ELR (cell line): Measurements from ENCODE around the gene CBLB.
A peak's percentile ranks its signal among the peaks of the same experiment; 100 is the strongest.

ENCODE experiments used
- DNase-seq: peaks from one replicate; pipeline ENCODE4 v3.0.0-alpha.2; 2015; ENCODE audit warnings: low read depth

The CBLB gene

DNA sequence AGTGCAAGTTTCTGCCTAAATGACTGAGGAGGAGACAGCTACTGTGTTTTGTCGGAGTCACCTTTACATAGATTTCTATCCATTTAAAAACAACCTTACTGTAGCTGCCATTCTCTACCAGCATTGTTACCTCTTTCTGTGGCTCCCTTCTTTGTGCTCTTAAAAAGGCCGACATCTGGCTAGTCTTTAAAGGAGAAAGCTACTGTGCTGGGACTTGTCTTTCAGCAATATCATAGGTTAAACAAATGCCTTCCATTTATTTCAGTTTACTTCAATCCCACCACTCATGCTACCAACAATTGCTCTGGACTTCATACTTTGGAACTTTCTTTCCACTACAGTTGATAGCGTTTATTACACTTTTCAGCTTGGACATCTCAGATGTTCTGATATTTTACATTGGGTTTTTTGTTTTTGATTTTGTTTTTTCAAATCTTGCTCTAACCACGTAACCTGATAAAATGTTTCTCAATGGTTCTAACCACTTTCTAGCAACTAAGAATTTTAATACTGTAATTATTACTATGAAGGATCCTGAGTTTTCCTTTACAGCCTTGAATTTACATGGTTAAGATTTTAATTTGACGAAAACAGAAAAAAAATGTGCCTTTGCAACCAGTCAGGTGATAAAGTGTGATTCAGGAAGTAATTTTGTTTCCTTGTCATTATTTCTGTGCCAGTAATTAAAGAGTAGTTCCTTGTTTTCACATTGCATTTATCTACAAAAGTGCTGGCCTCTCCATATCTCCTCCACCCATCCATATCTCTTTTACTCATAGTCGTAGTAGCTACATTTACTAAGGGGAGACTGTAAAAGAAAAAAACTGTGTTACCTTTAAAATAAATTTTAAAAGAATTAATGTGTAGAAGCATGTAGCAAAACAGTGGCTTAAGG, 1.3 kb upstream of the CBLB start:
- DNase-seq = no peak

DNA sequence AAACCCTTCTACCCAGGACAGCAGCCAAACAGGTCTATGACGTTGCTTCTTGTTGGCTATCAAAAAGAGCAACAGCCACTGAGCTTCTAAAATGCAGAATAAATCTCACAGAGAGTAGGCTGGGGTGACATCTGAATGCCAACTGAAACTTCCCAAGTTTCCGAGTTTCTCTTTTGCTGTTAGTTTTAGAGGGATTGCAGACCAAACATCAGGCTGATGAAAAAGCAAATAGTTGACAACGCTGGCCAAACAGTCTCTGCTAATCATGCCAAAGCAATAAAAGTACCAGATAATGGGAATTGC, 670 bp upstream of the CBLB start:
- no peak for DNase-seq

DNA sequence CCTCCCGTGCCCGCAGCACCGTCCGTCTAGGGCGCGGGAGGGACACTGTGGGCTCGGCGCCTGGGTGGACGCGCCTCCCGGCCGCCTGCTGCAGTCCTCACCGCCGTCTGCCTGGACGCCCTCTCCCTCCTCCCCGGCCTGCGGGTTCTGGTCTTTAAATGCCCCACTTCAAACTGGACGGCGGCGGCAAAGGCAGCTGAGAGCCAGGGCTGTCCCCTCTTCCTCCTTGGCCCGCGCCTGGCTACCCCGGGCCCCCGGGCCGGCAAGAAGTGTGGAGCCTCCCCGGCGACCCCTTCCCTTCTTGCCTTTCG, 426 bp downstream of the CBLB start:
- peak; percentile 65 for DNase-seq

DNA sequence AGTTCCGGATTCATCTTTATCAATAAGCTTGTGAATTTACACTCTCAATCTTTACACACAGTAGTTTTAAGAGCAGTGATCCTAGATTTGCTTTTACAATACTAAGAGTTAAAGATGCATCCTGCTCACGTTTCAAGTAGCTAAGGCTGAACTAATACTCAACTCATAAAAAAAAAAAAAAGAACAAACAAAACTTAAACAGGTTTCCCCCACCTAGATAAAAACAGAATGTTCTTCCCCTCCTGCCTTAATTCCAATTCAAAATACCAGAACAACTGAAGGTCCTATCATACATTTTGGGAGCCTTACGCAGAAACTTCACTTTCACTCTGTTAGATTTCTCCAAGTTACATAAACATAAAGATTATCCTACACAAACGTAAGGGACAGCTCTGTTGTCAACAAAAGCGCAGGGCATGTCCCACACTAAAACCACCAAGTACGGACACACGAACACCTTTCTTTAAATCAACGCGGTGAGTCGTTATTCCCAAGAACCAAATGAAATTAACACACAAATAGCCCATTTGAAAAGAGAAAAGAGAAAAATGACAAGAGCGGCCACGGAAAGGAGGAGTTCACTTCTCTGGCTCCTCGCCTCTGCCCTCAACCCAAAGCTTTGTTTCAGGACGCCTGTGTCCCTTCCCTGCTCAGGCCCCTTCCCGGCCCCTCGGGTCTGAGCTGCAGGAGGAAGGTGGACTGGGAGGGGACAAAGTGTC, 941 bp downstream of the CBLB start:
- DNase-seq = peak; percentile 30

DNA sequence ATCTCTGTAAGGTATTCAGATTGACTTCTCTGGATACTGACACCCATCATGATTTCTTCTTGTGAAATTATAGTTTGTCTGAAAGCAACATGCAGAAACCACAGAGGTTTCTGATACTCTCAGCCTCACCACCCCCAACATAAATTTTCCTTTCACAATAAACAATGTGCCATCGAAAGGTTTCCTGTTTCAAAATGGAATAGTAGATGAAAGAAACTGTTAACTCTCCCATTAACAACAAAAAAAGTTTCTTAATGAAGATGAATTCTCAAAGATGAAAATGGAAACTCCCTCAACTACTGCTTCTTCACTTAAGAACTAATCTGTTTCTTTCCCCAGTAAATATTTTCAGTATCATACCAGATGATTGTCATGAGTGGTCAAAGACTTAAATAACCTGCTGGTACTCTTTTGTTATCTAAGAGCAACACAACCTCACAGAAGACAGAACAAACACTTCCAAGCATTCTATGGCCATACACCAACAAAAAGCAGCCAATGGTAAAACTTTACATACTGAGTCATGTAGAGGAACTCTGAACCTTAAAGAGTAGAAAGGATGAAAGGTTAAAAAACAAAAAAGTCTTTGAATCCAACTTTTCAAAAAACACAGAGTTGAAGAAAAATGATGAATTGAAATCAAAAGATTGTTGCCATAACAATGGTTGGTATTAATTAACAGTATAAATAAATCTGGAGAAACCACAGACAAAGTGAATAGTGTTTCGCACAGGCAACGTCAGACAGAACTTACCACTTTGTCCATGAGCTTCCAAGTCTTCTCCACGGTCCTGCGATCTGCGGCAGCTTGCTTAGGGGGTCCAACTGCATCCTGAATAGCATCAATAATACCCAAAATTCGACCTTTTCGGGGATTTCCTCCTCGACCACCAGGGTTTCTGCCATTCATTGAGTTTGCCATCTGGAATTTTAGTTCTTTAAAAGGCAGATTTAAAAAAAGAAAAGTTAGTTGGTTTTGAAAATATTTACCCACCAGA, 1.9 kb downstream of the CBLB start:
- peak; percentile 38 for DNase-seq

DNA sequence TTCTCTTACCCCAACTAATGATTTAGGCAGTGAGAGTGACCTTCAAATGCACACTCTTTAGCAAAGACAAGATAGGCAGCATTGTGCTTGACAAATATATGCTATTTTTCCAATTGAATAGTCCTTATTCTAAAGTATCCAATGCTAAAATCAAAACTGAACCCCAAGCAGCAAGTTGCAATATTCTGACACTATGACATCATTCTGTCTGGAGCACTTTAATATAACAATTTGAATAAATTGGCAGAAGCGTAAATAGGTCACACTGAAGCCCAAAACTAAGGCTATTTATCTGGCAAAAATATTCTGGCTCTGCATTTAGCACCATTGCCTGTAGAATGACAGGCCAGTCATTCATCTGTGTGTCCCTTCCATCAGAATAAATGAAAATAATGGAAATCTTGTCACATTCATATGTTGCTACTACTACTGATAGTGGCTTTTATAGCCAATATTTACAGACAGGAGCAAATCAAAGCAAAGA, 2.9 kb downstream of the CBLB start:
- no peak for DNase-seq

DNA sequence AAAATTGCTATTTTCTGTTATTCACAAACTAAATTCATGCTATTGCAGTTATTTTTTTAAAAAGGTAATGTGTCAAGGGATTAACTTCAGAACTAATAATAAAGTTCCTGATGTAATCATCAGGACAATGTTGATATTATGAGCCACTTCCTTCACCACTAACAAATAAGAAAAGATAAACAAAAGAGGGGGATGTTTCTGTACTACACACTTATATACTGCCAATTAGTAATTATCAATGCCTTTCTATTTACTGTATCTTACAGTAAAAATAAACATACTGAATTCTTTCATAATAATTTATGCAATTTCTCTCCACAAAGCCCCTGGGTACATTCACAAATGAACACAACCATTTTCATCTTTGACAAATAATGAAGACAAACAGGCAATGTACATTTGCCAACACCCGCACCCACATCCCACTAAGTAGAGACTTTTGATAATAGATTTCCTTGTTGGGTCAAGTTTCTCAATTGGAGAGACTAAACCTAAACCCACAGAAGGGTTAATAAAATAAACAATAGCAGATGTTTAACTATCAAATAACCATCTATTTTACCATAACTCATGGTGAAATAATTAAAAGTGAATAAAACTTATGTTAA, 3.7 kb downstream of the CBLB start:
- no peak for DNase-seq

DNA sequence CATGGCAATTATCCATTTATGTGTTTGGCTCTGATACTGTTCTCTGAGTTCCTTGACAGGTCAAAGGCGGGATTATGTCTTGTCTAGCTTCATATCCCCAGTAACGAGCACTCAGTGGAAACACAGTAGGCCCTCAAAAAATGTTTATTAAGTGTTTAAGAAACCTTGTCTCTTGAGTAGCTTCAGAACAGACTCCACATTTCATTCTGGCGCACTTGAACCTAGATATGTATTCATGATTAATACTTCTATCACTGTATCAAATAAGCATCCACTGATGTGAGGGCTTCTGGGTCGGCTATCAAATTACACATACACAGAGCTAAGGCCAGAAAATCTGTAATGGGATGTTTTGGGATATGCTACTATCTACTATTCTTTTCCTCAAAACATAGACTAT, 4.6 kb downstream of the CBLB start:
- DNase-seq = no peak

DNA sequence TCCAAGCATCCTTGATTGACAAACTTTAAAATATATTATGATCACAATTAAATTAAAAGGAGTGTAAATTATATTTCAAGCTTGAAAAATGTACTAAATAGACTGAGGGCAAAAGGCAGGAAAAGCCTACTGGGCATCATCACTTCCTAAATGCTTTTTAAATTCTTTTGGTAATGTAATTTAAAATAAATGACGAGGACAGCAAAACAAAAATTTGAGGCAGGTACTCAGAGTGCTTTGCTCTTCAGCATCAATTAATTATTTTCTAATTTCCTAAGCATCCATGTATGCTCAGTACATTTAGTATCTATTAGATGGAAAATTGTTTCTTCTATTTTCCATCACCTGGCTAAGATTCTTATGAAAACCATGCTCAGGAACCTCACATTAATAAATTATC, 5.2 kb downstream of the CBLB start:
- no peak for DNase-seq

DNA sequence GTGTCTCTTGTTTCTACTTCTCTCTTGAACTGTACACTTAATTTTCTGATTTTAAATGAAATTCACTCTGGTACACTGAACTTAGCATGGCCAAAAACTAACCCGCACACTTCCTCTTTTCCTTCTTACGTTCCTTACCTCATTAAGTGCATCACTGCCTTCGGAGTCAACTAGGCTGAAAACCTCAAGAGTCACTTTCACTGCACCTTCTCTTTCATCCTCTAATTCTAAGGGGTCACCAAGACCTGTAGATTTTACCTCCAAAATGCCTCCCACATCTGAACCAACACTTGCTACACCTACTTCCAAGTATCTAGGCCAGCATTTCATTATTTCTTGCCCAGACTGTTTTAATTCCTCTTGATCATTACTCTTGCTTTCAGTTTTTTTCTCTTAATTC, 6.6 kb downstream of the CBLB start:
- DNase-seq = no peak

DNA sequence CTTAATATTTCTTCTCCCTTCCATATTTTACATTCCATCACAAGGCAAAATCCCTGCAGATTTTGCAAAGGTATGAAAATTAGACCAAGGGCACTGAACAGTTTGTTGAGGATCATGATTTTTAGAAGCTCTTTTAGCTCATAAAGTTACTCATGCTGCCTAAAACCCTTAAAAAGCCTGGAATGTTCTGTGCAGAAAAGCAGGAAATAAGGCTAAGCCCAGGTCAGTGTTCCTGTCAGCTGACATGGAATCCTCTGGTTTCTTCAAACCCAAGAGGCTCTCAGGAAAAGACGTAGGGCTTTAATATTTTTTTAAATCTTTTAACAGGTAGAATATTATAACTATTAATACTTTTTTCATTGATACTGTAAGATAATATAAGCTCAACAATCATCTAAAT, 8.2 kb downstream of the CBLB start:
- DNase-seq = no peak

DNA sequence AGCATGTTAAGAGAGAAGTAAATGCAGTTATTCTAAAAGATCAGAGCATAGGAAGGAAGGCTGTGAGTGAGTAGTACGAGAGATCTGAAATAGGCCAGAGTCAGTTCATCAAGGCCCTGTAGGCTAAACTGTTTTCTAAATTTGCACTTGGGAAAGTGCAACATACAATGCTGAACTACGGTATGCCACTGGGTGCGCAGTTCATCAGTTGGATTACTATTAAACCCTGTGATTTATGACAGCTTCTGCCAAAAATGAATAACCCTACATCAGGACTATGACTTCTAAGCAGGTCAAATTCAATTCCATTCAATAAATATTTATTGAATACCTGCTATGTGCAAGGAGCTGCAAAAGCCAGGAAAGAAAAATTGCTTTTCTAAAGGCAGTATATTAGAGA, 10.8 kb downstream of the CBLB start:
- no peak for DNase-seq

DNA sequence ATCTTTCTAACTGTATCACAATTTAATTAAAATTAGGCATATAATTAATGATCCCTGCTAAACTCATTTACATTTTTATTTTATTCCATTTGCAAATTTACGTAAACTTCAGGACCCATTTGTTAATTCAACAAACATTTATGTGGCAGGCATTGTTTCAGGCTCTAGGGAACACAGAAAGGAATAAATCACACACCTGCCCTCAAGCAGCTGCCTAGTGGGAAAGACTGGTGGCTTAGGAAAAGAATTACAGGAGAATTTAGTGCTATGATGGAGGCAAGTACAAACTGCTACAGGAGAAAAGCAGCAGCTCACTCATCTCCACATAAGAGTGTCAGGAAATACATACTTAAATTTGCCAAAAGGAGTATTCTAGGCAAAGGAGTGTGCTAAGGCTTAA, 11.2 kb downstream of the CBLB start:
- no peak for DNase-seq

DNA sequence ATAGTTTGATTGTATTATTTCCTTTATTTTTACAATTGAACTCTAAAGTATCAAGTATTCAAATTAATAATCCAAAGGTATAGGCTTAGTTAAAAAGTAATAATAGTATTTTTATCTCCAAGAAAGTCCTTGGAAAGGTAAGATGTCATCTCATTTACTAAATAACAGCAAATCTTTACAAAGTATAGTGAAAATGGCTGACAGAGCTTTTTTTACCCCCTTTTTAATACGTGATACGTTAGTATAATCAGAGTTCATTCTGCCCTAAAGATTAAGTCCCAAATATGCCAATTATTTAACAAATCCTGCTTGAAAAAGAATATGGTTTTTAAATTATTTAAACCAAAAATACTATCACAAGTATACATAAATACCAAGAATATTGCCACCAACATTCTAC, 12.2 kb downstream of the CBLB start:
- DNase-seq = no peak

DNA sequence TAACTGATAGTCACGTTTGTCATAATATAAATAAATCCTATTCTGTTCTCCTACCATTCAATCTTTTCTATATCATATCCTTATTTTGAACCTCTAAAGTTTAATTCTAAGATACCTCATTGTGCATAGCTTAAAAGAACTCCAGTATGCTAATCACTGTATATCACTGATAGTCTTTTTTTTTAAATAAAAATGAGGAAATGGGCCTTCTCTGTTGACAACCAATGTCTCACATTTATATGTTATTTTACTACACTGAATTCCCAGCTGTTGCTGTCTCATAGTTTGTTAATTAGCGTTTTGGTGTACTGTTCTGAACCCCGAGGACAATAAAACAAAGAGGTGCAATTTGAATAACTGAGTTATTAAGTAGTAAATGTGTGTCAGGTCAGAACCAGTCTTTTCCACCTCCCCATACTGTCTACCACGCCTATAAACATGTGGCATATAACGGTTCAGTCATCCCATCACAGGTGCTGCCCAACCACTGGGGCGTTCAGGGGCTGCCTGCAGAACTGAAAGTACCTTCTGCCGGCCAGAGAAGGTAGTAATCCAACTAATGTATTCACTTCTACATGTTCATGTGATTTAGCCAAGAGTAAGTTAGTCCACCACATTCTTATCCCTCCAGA, 14.9 kb downstream of the CBLB start:
- no peak for DNase-seq

DNA sequence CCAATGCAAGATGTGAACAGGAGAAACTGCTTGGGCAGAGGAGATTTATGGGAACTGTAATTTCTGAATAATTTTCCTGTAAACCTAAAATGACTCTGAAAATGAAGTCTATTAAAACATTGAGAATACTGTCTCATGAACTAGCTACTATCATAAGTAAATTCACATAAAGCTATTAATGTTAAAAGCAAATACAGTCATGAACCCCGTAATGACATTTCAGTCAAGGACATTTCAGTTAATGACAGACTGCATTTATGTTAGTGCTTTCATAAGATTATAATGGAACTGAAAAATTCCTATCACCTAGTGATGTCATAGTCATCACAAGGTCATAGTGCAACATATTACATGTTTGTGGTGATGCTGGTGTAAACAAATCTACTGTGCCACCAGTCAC, 17.2 kb downstream of the CBLB start:
- no peak for DNase-seq

DNA sequence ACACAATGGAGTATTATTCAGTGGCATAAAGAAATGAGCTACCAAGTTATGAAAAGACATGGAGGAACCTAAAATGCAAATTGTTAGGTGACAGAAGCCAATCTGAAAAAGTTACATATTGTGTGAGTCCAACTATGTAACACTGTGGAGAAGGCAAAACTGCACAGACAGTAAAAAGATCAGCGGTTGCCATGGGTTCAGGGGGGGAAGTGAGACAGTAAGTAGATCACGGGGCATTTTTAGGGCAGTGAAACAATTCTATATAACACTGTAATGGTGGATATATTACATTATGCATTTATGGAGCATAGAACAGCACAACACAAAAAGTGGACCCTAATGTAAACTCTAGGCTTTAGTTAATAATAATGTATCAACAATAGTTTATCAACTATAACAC, 17.6 kb downstream of the CBLB start:
- no peak for DNase-seq

DNA sequence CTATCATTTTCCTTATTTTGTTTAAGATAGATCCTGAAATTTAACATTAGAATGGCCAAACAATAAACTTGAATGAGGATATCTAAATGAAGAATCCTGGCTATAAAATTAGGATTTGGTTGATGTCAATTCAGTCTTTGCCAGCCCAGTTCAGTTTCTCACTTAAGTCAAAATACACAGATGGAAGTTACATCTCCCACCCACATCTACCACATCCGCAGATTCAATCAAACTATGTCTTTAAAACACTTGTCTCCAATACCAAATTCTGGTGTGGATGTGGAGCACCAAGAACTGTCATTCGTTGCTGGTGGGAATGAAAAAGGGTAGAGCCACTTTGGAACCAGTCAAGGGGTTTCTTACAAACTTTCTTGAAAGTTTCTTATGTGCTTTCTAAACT, 18.2 kb downstream of the CBLB start:
- DNase-seq = no peak

DNA sequence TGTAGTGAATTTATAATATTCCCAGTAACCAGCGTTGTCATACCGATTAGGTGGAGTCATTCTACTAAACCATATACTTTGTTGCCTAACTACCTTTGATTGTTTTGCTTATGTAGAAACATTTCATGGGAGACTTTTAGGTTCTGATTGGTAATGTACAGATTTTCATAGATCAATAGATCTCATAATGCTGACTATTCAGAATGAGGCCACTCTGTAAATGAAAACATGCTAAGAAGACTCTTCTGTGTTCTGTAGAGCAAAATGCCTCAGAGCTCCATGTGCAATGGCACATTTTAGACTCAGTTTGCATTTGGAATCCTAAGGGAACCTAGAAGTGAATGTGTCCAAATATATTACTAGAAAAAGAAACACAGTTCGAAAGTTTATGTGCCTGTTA, 20.0 kb downstream of the CBLB start:
- DNase-seq = no peak

DNA sequence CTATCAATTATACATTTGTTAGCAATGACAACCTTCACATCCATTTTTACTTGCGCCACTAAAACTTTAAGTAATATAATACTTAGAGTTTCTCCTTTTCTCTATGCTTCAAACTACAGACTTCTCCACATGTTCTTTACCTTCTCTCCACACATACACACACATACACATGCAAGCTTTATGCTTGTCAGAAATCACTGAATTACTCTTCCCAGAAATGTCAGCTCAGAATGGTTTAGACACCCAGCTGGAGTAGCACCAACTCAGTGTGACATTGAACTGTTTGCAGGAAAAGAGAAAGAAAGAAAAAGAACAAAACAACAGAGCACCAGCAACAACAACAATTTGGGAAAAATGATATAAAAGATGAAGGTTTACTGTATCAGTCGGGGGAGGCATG, 20.9 kb downstream of the CBLB start:
- no peak for DNase-seq

DNA sequence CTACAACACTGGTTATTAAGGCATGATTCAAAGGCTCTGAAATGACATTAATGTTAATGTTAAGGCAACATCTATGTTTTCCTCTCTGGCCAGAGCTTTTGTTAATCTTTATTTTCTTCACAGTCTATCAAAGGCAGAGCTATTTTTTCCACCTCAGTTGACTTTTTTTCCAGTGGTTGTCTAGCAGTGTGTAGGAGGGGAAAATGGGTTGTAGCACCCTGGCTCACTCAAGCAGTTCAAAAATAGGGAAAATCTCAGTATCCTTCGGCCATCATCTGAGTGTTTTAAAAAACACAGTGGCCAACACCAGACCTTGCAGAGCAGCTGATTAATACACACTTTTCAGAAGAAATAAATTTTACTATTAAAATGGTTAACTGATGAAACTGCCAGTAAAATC, 21.4 kb downstream of the CBLB start:
- no peak for DNase-seq

DNA sequence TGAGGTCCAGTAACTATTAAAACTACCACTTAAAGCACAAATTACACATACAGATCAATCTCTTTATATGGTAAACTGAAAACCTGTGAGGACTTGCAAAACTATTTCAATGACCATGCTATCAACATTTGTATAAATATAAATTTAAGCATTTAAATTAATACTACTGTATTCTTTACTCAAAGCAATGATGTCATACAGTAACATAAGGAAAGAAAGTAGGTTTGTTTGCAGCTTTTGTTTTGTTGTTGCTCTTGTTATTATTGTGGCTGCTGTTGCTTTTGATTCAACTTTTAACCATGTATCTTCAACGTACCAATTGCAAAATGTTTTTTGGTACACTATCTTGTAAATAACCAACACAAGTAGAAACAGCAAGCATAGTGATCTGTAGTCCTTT, 22.0 kb downstream of the CBLB start:
- no peak for DNase-seq
